ENCODE measurements around the gene CS.
"Not testable (repeated sequence)": the region's sequence is repeated elsewhere in the genome, so short reads cannot be mapped to it uniquely, and the experiment has no call there.

CS gene

GRCh38 chr12:56278905-56279304 is 21.2 kb downstream of the CS start:
- DNase-seq (ENCODE audit: low spot score), result no peak

GRCh38 chr12:56274299-56274698 is 25.8 kb downstream of the CS start:
- DNase-seq (ENCODE audit: low spot score), result no peak

- DNase-seq (ENCODE audit: low spot score), result not testable (repeated sequence)
These were observed 27.7 kb downstream of the CS start for GRCh38 chr12:56272468-56272867.

- no peak for DNase-seq (ENCODE audit: low spot score)
These were observed 29.1 kb downstream of the CS start for GRCh38 chr12:56271031-56271430.

GRCh38 chr12:56267443-56268071 is 32.6 kb downstream of the CS start:
- no peak for DNase-seq (ENCODE audit: low spot score)

GRCh38 chr12:56266693-56267442 is 33.3 kb downstream of the CS start, which contains the start of gene COQ10A:
Gene COQ10A (plus strand): TSS chr12:56266942. CDS start chr12:56267119, 177 bp downstream.
- DNase-seq (ENCODE audit: low spot score), result peak; percentile 89

- not testable (repeated sequence) for DNase-seq (ENCODE audit: low spot score)
These were observed 34.0 kb downstream of the CS start for GRCh38 chr12:56266068-56266692.

GRCh38 chr12:56262955-56263354 is 37.2 kb downstream of the CS start:
- not testable (repeated sequence) for DNase-seq (ENCODE audit: low spot score)

- DNase-seq (ENCODE audit: low spot score), result no peak
These were observed 38.5 kb downstream of the CS start for GRCh38 chr12:56261503-56262232.

GRCh38 chr12:56260921-56261320 is 39.2 kb downstream of the CS start:
- DNase-seq (ENCODE audit: low spot score), result no peak

- no peak for DNase-seq (ENCODE audit: low spot score)
These were observed 39.8 kb downstream of the CS start for GRCh38 chr12:56260380-56260779.

GRCh38 chr12:56258820-56259183 is 41.3 kb downstream of the CS start:
- no peak for DNase-seq (ENCODE audit: low spot score)

GRCh38 chr12:56258068-56258819 is 41.9 kb downstream of the CS start, which contains the start of gene ANKRD52:
Gene ANKRD52 (minus strand): TSS chr12:56258384. CDS start chr12:56258269, 115 bp downstream.
- peak; percentile 72 for DNase-seq (ENCODE audit: low spot score)

- DNase-seq (ENCODE audit: low spot score), result no peak
These were observed 42.6 kb downstream of the CS start for GRCh38 chr12:56257491-56258067.

GRCh38 chr12:56257071-56257470 is 43.1 kb downstream of the CS start:
- DNase-seq (ENCODE audit: low spot score), result no peak

GRCh38 chr12:56256326-56256960 is 43.7 kb downstream of the CS start:
- no peak for DNase-seq (ENCODE audit: low spot score)

- DNase-seq (ENCODE audit: low spot score), result no peak
These were observed 44.5 kb downstream of the CS start for GRCh38 chr12:56255671-56256070.

- no peak for DNase-seq (ENCODE audit: low spot score)
These were observed 47.0 kb downstream of the CS start for GRCh38 chr12:56253091-56253490.

- DNase-seq (ENCODE audit: low spot score), result no peak
These were observed 47.5 kb downstream of the CS start for GRCh38 chr12:56252649-56253048.

- DNase-seq (ENCODE audit: low spot score), result no peak
These were observed 51.4 kb downstream of the CS start for GRCh38 chr12:56248711-56249110.

- DNase-seq (ENCODE audit: low spot score), result no peak
These were observed 52.2 kb downstream of the CS start for GRCh38 chr12:56247923-56248322.

Data from activated CD4-positive, alpha-beta T cell treated with anti-CD3 and anti-CD28 coated beads, Interleukin-2, Interleukin-4, amounts not matched to agents 100 ng/mL and 50 ng/mL, durations not matched to agents 16 hours and 8 hours (primary cell).